ENCODE data around the gene ZNF345.

The ZNF345 gene

GRCh38 chr19:36850559-36851442, at the start of gene ZNF345:
TSS of gene ZNF345 (plus strand) at chr19:36850876. CDS start at chr19:36876831, 25,955 bp downstream.
- DNase-seq (ENCODE audit: extremely low read depth in 1 of 2, low read depth in 1 of 2), result peak; percentile 63 to 69

- DNase-seq (ENCODE audit: extremely low read depth in 1 of 2, low read depth in 1 of 2), result no peak
These were observed 45.3 kb upstream of the ZNF345 start for GRCh38 chr19:36805364-36805763.

- DNase-seq (ENCODE audit: extremely low read depth in 1 of 2, low read depth in 1 of 2), result no peak
These were observed 43.6 kb upstream of the ZNF345 start for GRCh38 chr19:36807029-36807428.

GRCh38 chr19:36819130-36819630, 31.5 kb upstream of the ZNF345 start:
- no peak for DNase-seq (ENCODE audit: extremely low read depth in 1 of 2, low read depth in 1 of 2)

- DNase-seq (ENCODE audit: extremely low read depth in 1 of 2, low read depth in 1 of 2), result no peak
These were observed 28.9 kb upstream of the ZNF345 start for GRCh38 chr19:36821758-36822157.

GRCh38 chr19:36833430-36833829, 17.2 kb upstream of the ZNF345 start:
- no peak for DNase-seq (ENCODE audit: extremely low read depth in 1 of 2, low read depth in 1 of 2)

GRCh38 chr19:36837176-36837905, 13.3 kb upstream of the ZNF345 start:
- DNase-seq (ENCODE audit: extremely low read depth in 1 of 2, low read depth in 1 of 2), result no peak

- DNase-seq (ENCODE audit: extremely low read depth in 1 of 2, low read depth in 1 of 2), result peak; percentile 52 to 64
These were observed 12.5 kb upstream of the ZNF345 start, which contains the start of gene ZNF790 for GRCh38 chr19:36837906-36838783. TSS of gene ZNF790 (minus strand) at chr19:36838387. CDS start at chr19:36825619, 12,768 bp downstream.

GRCh38 chr19:36838784-36839324, 11.8 kb upstream of the ZNF345 start:
- no peak for DNase-seq (ENCODE audit: extremely low read depth in 1 of 2, low read depth in 1 of 2)

GRCh38 chr19:36847968-36848367, 2.7 kb upstream of the ZNF345 start:
- no peak for DNase-seq (ENCODE audit: extremely low read depth in 1 of 2, low read depth in 1 of 2)

- DNase-seq (ENCODE audit: extremely low read depth in 1 of 2, low read depth in 1 of 2), result peak; percentile 62 to 77
These were observed 746 bp upstream of the ZNF345 start for GRCh38 chr19:36849701-36850558.

GRCh38 chr19:36851898-36852297, 1.2 kb downstream of the ZNF345 start:
- no peak for DNase-seq (ENCODE audit: extremely low read depth in 1 of 2, low read depth in 1 of 2)

- no peak for DNase-seq (ENCODE audit: extremely low read depth in 1 of 2, low read depth in 1 of 2)
These were observed 26.6 kb downstream of the ZNF345 start for GRCh38 chr19:36876993-36877938.

- DNase-seq (ENCODE audit: extremely low read depth in 1 of 2, low read depth in 1 of 2), result no peak
These were observed 41.2 kb downstream of the ZNF345 start for GRCh38 chr19:36891768-36892357.

- no peak for DNase-seq (ENCODE audit: extremely low read depth in 1 of 2, low read depth in 1 of 2)
These were observed 44.2 kb downstream of the ZNF345 start for GRCh38 chr19:36894849-36895383.

GRCh38 chr19:36898422-36898821, 47.7 kb downstream of the ZNF345 start:
- no peak for DNase-seq (ENCODE audit: extremely low read depth in 1 of 2, low read depth in 1 of 2)

GRCh38 chr19:36915992-36916830, 65.5 kb downstream of the ZNF345 start, which contains the start of the genes ZNF568 and ZNF829:
TSS of gene ZNF568 (plus strand) at chr19:36916332. CDS start at chr19:36922771, 6,439 bp downstream.
TSS of gene ZNF829 (minus strand) at chr19:36916291. CDS start at chr19:36915167, 1,124 bp downstream.
- peak; percentile 77 to 83 for DNase-seq (ENCODE audit: extremely low read depth in 1 of 2, low read depth in 1 of 2)

All from activated CD8-positive, alpha-beta memory T cell treated with anti-CD3 and anti-CD28 coated beads for 1 hour (primary cell).